Bronchial epithelial cell (primary cell): ENCODE results near the gene HELZ2. TPM values are rescaled to one million over a fixed set of nuclear protein-coding genes. Genes with fewer than 3 reads are reported as not detected.

Source experiments
- DNase-seq: peaks from one replicate; pipeline ENCODE4 v3.0.0-alpha.2; 2010; ENCODE audit warnings: low read depth
- FAIRE-seq: peaks from 2 replicates; lab custom pipeline; 2011; peaks lifted over from hg19 to GRCh38; lab: Jason Lieb, UNC
- H3K27me3 ChIP-seq: 2 replicates; pipeline ENCODE4 v1.5.1; 2011; ENCODE audit warnings: low read length; ENCODE audit not compliant: control insufficient read depth, insufficient read depth
- H3K36me3 ChIP-seq: 2 replicates; pipeline ENCODE4 v1.5.1; 2011; ENCODE audit warnings: low read length; ENCODE audit not compliant: control insufficient read depth, insufficient read depth
- H3K4me3 ChIP-seq: 2 replicates; pipeline ENCODE4 v1.5.1; 2011; ENCODE audit warnings: mild to moderate bottlenecking, low read depth, low read length, control low read depth
- total RNA-seq: library from RNA; depleted of rRNA; stranded (reverse); fragments of >200 nt; gene quantifications from 2 replicates; pipeline ENCODE4 v1.2.1, GENCODE V29; 2014
- TF ChIP-seq, protein P1 (sequence below): IDR thresholded peaks from 2 replicates; pipeline ENCODE4 v1.5.1; 2011; ENCODE audit warnings: mild to moderate bottlenecking, moderate library complexity, low read length, control low read depth, inconsistent platforms; ENCODE audit not compliant: insufficient read depth, severe bottlenecking

HELZ2 gene
- total RNA-seq, 1 donor from 2014 or later = 13.7 TPM

DNA sequence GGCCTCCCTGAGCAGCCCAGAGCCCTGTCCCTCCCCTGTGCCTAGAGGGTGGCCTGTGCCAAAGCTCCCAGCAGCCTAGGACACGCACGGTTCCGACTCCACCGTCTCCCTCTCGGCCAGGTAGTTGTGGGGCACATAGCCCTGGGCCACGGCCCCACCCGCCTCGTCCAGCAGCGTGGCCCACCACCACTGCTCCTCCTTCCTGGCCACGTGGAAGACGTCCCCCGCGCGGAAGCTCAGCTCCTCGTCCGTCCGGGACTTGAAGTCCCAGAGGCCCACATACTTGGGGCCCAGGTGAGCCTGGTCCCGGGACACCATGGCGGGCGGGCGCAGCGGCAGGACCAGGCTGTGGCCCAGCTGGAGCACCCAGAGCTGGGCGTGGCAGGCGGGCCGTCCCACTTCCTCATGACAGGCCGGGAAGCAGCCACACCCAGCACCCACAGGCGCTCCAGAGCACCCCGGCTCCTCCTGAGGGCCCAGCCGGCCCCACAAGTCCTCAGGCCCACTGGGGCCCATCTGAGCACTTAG lies 37.0 kb downstream of the HELZ2 start, which contains the start of gene PTK6:
Gene PTK6, minus strand, starts transcription at position 380 of the 528 bp plus-strand sequence. Its CDS starts 62 bp downstream, at position 318.
- DNase-seq (peak; percentile 46), FAIRE-seq (no peak)
- H3K27me3 ChIP-seq = no peaks in the 10 kb centered on the region
- H3K36me3 ChIP-seq = peaks cover 1% of the 10 kb centered on the region
- TF ChIP-seq, protein P1, sequence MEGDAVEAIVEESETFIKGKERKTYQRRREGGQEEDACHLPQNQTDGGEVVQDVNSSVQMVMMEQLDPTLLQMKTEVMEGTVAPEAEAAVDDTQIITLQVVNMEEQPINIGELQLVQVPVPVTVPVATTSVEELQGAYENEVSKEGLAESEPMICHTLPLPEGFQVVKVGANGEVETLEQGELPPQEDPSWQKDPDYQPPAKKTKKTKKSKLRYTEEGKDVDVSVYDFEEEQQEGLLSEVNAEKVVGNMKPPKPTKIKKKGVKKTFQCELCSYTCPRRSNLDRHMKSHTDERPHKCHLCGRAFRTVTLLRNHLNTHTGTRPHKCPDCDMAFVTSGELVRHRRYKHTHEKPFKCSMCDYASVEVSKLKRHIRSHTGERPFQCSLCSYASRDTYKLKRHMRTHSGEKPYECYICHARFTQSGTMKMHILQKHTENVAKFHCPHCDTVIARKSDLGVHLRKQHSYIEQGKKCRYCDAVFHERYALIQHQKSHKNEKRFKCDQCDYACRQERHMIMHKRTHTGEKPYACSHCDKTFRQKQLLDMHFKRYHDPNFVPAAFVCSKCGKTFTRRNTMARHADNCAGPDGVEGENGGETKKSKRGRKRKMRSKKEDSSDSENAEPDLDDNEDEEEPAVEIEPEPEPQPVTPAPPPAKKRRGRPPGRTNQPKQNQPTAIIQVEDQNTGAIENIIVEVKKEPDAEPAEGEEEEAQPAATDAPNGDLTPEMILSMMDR = no peak
- H3K4me3 ChIP-seq = peak within 1 kb of the TSS; percentile 53

DNA sequence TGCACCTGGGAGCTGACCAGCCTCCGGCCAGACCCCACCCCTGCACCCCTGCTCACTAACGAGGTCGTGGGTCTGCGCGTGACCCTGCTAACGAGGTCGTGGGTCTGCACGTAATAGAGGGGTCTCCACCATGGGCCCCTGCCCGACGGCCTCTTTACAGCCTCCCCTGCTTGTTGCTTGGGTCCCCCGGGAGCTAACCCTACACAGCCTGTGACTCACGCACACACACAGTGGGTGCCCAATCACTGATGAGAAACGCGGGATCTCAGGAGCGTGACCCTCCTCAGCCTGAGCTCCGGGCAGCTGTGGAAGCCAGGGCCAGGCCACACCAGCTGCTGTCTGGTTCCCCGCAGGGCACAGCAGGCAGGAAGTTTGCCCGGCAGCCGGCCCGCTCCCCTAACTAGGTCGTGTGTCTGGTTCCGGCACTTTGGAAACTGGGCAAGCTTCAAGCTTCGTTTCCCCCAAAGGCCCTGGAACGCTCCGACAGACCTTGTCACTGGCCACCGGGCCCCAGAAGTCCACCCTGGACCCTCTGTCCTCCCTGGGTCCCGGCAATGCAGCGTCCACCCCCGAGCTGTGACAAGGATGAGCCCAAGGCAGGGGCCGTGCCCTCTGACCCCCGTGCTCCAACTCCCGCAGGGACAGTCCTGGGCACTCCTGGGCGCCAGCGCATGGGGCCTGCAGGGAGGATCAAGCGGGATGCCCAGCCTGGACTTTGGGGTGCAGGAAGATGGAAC lies 37.6 kb downstream of the HELZ2 start:
- TF ChIP-seq, protein P1 = no peak
- Histone ChIP-seq H3K36me3 (peaks cover 1% of the 10 kb centered on the region), H3K4me3 (peak overlapping the region; percentile 53), H3K27me3 (no peaks in the 10 kb centered on the region)
- peak; percentile 44 for DNase-seq
- no peak for FAIRE-seq

DNA sequence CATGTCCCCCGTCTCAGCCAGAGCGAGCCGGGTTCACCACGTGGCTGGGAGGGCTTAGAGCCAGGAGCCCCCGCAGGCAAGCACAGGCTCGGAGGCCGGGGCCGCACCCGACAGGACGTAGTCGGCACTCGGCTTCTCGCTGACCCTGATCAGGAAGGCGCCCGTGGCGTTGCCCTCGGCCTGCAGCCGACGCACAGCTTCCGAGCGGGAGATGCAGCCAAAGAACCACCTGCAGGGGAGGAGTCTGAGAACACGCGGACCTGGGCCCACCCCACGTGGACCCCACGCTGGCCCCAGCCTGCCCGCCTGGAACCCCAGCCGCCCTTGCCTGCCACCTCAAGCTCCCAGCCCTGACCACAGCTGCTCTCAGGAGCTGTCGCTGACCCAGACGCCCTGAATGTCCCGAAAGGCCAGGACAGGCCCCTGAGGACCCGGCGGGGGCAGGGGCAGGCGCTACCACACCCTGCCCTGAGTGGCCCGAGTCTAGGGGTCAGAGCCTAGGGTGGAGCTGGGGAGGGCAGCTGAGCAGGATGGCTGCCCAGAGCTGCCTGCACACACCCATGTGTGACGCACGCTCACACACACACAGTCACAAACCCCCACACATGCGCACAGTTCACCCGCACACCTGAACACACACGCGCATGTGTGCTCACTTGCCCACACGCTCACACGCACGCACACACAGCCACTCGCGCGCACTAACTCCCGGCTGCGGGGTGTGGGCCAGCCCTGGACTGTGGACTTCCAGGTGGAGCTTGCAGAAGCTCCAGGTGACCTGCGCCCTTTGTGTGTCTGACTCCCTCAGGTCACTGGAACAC lies 39.0 kb downstream of the HELZ2 start:
- TF ChIP-seq, protein P1 = no peak
- Histone ChIP-seq H3K27me3 (no peaks in the 10 kb centered on the region), H3K4me3 (no peak overlapping the region), H3K36me3 (peaks cover 1% of the 10 kb centered on the region)
- DNase-seq (peak; percentile 36), FAIRE-seq (no peak)

DNA sequence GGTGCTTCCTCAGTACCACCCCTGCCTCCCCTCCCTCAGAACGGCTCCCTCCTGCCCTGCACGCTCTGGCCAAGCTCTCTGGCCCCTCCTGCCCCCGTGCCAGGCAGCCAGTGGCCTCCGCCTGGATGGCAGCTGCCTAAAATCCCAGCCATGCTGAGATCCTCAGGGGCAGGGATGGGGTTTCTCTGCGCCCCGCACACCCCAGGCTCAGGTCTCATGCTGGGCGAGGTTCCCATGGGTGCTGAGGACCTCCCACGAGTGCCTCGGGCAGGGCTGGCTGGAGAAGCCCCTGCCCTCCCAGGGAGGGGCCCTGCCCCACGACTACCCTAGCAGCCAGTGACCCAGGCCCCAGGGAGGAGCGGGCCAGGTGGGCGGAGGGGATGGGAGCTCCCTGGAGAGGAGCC lies 39.6 kb downstream of the HELZ2 start:
- TF ChIP-seq, protein P1 = no peak
- no peak for FAIRE-seq

DNA sequence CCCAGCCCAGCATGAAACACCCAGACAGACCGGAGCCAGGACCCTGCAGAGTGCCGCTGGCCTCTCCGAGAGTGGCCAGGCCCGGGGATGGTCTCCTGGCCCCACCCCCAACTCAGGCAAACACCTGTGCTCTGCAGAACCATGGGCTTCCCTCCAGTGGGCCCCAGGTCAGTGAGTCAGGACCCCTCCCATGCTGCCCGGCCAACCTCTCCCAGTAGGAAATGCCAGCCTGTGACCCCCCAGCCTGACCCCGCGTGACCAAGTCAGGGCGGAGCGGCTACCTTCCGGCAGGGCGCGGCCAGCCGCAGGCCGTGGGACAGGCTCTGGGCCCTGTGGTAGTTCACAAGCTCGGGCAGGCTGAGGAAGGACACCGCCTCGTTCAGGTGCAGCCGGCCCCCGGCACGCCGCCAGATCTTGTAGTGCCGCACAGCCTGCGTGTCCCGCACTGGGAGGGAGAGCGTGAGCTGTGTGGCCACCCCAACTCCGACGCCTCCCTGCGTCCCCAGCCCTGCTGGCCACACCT lies 40.1 kb downstream of the HELZ2 start:
- H3K4me3 ChIP-seq = no peak overlapping the region
- TF ChIP-seq, protein P1 = no peak

More for the DNA sequence above, 39.6 kb downstream of the HELZ2 start:
- H3K36me3 ChIP-seq = peaks cover 1% of the 10 kb centered on the region
- H3K4me3 ChIP-seq = no peak overlapping the region
- H3K27me3 ChIP-seq = no peaks in the 10 kb centered on the region
- DNase-seq = no peak

More for the DNA sequence above, 40.1 kb downstream of the HELZ2 start:
- peaks cover 1% of the 10 kb centered on the region for H3K36me3 ChIP-seq
- DNase-seq (peak; percentile 64), FAIRE-seq (no peak)
- no peaks in the 10 kb centered on the region for H3K27me3 ChIP-seq
